B cell (primary cell): ENCODE data around the gene CALN1. TPM values are rescaled to one million over a fixed set of nuclear protein-coding genes. Genes with fewer than 3 reads are reported as not detected.

Experiments
- ATAC-seq: fragments of 200-7000 bp; cut with Tn5 transposase; one replicate; pipeline ENCODE4 v1.10.0; 2021; ENCODE audit warnings: low read depth, mild to moderate bottlenecking, moderate number of reproducible peaks, moderate library complexity
- CTCF ChIA-PET: fragments of 350-600 bp; sonication (Branson Sonifier 250); formaldehyde crosslinking; loops from one replicate; lab custom pipeline; 2021; ENCODE audit warnings: antibody characterized with exemption, inconsistent platforms; lab: Charles Lee
- POLR2A ChIA-PET: fragments of 350-600 bp; sonication (Branson Sonifier 250); formaldehyde crosslinking; loops from one replicate; lab custom pipeline; 2021; ENCODE audit warnings: antibody characterized with exemption; lab: Charles Lee
- DNase-seq: peaks from one replicate; pipeline ENCODE4 v3.0.0; 2013
- H2AFZ ChIP-seq: 2 replicates; pipeline ENCODE4 v1.6.1; 2012; ENCODE audit warnings: mild to moderate bottlenecking, low read depth, low read length; ENCODE audit not compliant: insufficient read depth, poor library complexity, severe bottlenecking
- H3K27ac ChIP-seq, 2 donors: 1 replicate in 1 of 2; 2 replicates in 1 of 2; pipeline ENCODE4 v1.5.1; 2012 to 2013; ENCODE audit warnings: low read length in 2 of 2, mild to moderate bottlenecking in 2 of 2, moderate library complexity in 1 of 2
- H3K27me3 ChIP-seq, 4 experiments: fragments of 200-600 bp in 1 of 4; sonication (generic) in 1 of 4; replicated peaks in 1 of 4; 1 replicate in 2 of 4; 2 replicates in 2 of 4; pipeline versions ENCODE4 v1.6.1 to v1.7.0; 2013 to 2016; ENCODE audit warnings: low read length in 3 of 4, mild to moderate bottlenecking in 2 of 4, mixed read lengths in 1 of 4, moderate library complexity in 1 of 4; ENCODE audit not compliant: insufficient read depth in 4 of 4, control insufficient read depth in 3 of 4; ENCODE audit errors: control extremely low read depth in 1 of 4
- H3K36me3 ChIP-seq, 2 experiments: replicated peaks in 1 of 2; 1 replicate in 1 of 2; 2 replicates in 1 of 2; pipeline versions ENCODE4 v1.6.1 to v1.7.1; 2013; ENCODE audit warnings: low read length in 1 of 2; ENCODE audit not compliant: insufficient read depth in 2 of 2, control insufficient read depth in 1 of 2; ENCODE audit errors: control extremely low read depth in 1 of 2, extremely low read depth in 1 of 2
- H3K4me1 ChIP-seq, 2 donors: fragments of 200-600 bp in 1 of 2; sonication (generic) in 1 of 2; 1 replicate in 1 of 2; 2 replicates in 1 of 2; pipeline versions ENCODE4 v1.5.1 to v1.6.1; 2013 to 2017; ENCODE audit warnings: low read length in 2 of 2; ENCODE audit not compliant: control insufficient read depth in 2 of 2, insufficient read depth in 2 of 2
- H3K4me2 ChIP-seq: replicated peaks from 2 replicates; pipeline ENCODE3; 2012; ENCODE audit warnings: mild to moderate bottlenecking, low read depth, low read length; ENCODE audit not compliant: poor library complexity, severe bottlenecking
- H3K4me3 ChIP-seq, 5 experiments: fragments of 200-600 bp in 1 of 5; sonication (generic) in 1 of 5; 1 replicate in 3 of 5; 2 replicates in 2 of 5; pipeline versions ENCODE4 v1.5.1 to v1.7.0; 2011 to 2016; ENCODE audit warnings: low read length in 4 of 5, mild to moderate bottlenecking in 4 of 5, low read depth in 2 of 5, control low read depth in 1 of 5, moderate library complexity in 1 of 5; ENCODE audit not compliant: insufficient read depth in 1 of 5; ENCODE audit errors: control extremely low read depth in 1 of 5, extremely low read depth in 1 of 5
- H3K79me2 ChIP-seq: fragments of 200-600 bp; sonication (generic); one replicate; pipeline ENCODE4 v1.6.0; 2016; ENCODE audit warnings: low read length; ENCODE audit not compliant: control insufficient read depth, insufficient read depth
- H3K9ac ChIP-seq: fragments of 200-600 bp; sonication (generic); 2 replicates; pipeline ENCODE4 v1.6.1; 2017; ENCODE audit warnings: mild to moderate bottlenecking, low read length, moderate library complexity
- H3K9me3 ChIP-seq, 3 donors: one replicate each; pipeline versions ENCODE4 v1.6.1 to v1.7.1; 2013; ENCODE audit warnings: low read length in 2 of 3; ENCODE audit not compliant: control insufficient read depth in 2 of 3, insufficient read depth in 1 of 3; ENCODE audit errors: control extremely low read depth in 1 of 3
- H4K20me1 ChIP-seq: 2 replicates; pipeline ENCODE4 v1.6.0; 2012; ENCODE audit warnings: mild to moderate bottlenecking, low read length; ENCODE audit not compliant: insufficient read depth, control insufficient read depth, poor library complexity, severe bottlenecking
- H3K27ac Mint-ChIP-seq: one replicate; pipeline ENCODE4 v1.8.0; 2021; ENCODE audit warnings: mixed read lengths
- H3K27me3 Mint-ChIP-seq: one replicate; pipeline ENCODE4 v1.8.0; 2021; ENCODE audit warnings: mixed read lengths
- H3K4me1 Mint-ChIP-seq: one replicate; pipeline ENCODE4 v1.8.0; 2021; ENCODE audit warnings: mixed read lengths
- H3K4me3 Mint-ChIP-seq: one replicate; pipeline ENCODE4 v1.8.0; 2021; ENCODE audit warnings: mixed read lengths
- H3K9me3 Mint-ChIP-seq: one replicate; pipeline ENCODE4 v1.8.0; 2022; ENCODE audit warnings: mixed read lengths; ENCODE audit not compliant: insufficient read depth
- CTCF ChIP-seq: fragments of 200-600 bp; IDR thresholded peaks from one replicate; pipeline ENCODE4 v1.8.0; 2022; ENCODE audit warnings: antibody characterized with exemption, mild to moderate bottlenecking
- EZH2 ChIP-seq: IDR thresholded peaks from 2 replicates; pipeline ENCODE4 v1.6.1; 2012; ENCODE audit warnings: borderline replicate concordance, low read depth, mild to moderate bottlenecking, moderate library complexity, low read length; ENCODE audit not compliant: insufficient read depth, poor library complexity, severe bottlenecking
- WGBS: methylation state at CpG from one replicate; pipeline ENCODE4 v1.1.5; 2013; ENCODE audit warnings: missing lambda C conversion rate; ENCODE audit not compliant: insufficient coverage; 5-methylcytosine and 5-hydroxymethylcytosine counted together
- intact Hi-C: fragments of 100-400 bp; cut with micrococcal nuclease; formaldehyde crosslinking; loops from one replicate; pipeline ENCODE4 v1.10.0; 2022
- polyA plus RNA-seq: library from polyadenylated mRNA; depleted of rRNA; stranded (reverse); fragments of >200 nt; gene quantifications from 2 replicates; pipeline ENCODE4 v1.2.3, GENCODE V29; 2012
- total RNA-seq, 2 donors: library from RNA; stranded (reverse); fragments of 120-200 nt in 1 of 2; gene quantifications; 1 replicate in 1 of 2; 2 replicates in 1 of 2; pipeline versions ENCODE4 v1.2.3 to v1.2.4, GENCODE V29; 2013 to 2022

Gene CALN1
- total and polyA plus RNA-seq, 2 donors (not counting 1 experiment from before 2014, with no cell fraction given): not detected

- ATAC-seq (no peak), DNase-seq (no peak)
- TF ChIP-seq CTCF: no peak
- no peak for TF ChIP-seq EZH2
- Histone ChIP-seq H4K20me1 (no peaks in the 10 kb centered on the region), H3K9me3 (peaks cover 0 to 4% (median 0%) of the 10 kb centered on the region in 3 donors), H2AFZ (no peak overlapping the region), H3K27me3 (no peaks in the 10 kb centered on the region), H3K9ac (no peak overlapping the region), H3K79me2 (no peaks in the 10 kb centered on the region), H3K36me3 (no peaks in the 10 kb centered on the region), H3K4me1 (no peaks in the 10 kb centered on the region), H3K4me3 (no peak overlapping the region), H3K4me2 (no peak overlapping the region), H3K27ac (no peak overlapping the region)
- H3K4me1 Mint-ChIP-seq: no peaks in the 10 kb centered on the region
- no peaks in the 10 kb centered on the region for H3K27me3 Mint-ChIP-seq
- intact Hi-C loops: no loop called here
- no peaks in the 10 kb centered on the region for H3K9me3 Mint-ChIP-seq
- WGBS: 100% methylated on average over 1 of the region's 6 CpGs
- H3K4me3 Mint-ChIP-seq: no peak overlapping the region
- POLR2A ChIA-PET: no interaction called here
- CTCF ChIA-PET: no interaction called here
- H3K27ac Mint-ChIP-seq: no peak overlapping the region
These were observed 554.8 kb downstream of the CALN1 start for GRCh38 chr7:71857338-71857737.

- Histone ChIP-seq H3K4me3 (no peak overlapping the region), H3K27me3 (no peaks in the 10 kb centered on the region), H3K4me1 (no peaks in the 10 kb centered on the region), H3K79me2 (no peaks in the 10 kb centered on the region), H2AFZ (no peak overlapping the region), H3K4me2 (no peak overlapping the region), H3K9ac (no peak overlapping the region), H3K9me3 (peaks cover 0 to 7% (median 0%) of the 10 kb centered on the region in 3 donors), H4K20me1 (no peaks in the 10 kb centered on the region), H3K27ac (no peak overlapping the region), H3K36me3 (no peaks in the 10 kb centered on the region)
- 74% methylated on average over 6 of the region's 12 CpGs for WGBS
- no peaks in the 10 kb centered on the region for H3K27me3 Mint-ChIP-seq
- H3K4me3 Mint-ChIP-seq: no peak overlapping the region
- TF ChIP-seq CTCF: no peak
- no peak for TF ChIP-seq EZH2
- no peaks in the 10 kb centered on the region for H3K4me1 Mint-ChIP-seq
- no peak for ATAC-seq
- H3K27ac Mint-ChIP-seq: no peak overlapping the region
- POLR2A ChIA-PET: no interaction called here
- CTCF ChIA-PET: interaction anchor here (1.2 kb wide), 1 partner anchor 9 kb away, joined by 3 read pairs; no protein-coding TSS in a partner anchor
- H3K9me3 Mint-ChIP-seq: no peaks in the 10 kb centered on the region
- intact Hi-C loops: no loop called here
- DNase-seq: no peak
These were observed 557.4 kb downstream of the CALN1 start for GRCh38 chr7:71854546-71855397.
